Posterior cingulate gyrus (tissue), 11 donors: ENCODE measurements around the gene DCHS2.
A peak's percentile ranks its signal among the peaks of the same experiment; 100 is the strongest.
"Not testable (repeated sequence)": the region's sequence is repeated elsewhere in the genome, so short reads cannot be mapped to it uniquely, and the experiment has no call there.

ENCODE experiments used
- DNase-seq, 10 donors: peaks; one replicate each; pipeline versions ENCODE4 v3.0.0 to v3.0.0-alpha.2; 2020 to 2021; ENCODE audit warnings: mixed read lengths in 3 of 10
- intact Hi-C: fragments of 100-400 bp; cut with DNase I; formaldehyde crosslinking; loops from one replicate; pipeline ENCODE4 v1.15.1; 2023

DCHS2 gene

DNA sequence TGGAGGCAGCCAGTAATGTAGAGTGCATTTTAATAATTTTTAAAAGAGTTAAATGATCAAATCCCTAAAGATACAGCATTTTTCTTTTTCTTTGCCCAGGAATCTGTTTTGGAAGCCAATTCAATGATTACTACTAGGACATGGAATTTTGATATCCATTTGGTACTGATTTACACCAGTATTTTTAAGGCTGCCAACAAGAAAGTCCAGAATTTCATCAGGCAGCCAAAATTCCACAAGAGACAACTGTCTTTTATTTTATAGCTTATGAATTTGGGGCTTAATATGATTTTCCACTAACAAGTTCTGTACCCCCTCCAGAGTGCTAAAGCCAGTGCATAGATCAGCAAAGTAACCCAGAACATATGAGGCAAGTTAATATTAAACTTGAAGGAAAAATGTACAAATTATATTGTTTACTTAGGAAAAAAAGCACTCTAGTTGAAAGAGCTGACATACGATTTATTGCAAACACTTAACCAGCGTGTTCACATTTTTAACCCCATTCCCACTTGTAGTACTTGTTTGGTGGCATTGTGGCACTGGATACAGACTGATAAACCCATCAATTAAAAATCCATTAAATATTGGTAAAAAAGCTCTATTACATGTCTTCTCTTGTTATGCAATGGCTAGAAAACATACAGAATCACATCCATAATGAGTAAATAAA is 259.7 kb downstream of the DCHS2 start:
- DNase-seq, result no peak
- intact Hi-C loops, result no loop called here

DNA sequence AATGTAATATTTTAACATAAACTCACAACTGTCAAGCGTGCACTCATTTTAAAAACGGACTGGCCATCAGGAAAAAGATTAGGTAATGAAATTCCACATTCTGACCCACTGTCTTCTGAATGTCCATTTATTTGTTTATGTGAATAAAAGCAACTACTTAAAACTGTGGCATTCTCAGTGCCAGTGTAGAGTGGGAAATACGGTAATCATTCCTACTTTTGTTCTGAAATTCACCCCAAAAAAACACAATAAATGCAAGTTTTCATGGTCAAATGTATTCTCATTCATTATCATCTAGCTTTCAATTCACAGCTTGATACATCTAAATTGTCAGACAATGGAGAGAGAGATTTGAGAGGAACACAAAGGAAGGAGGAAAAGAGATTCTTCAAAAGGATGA is 260.9 kb downstream of the DCHS2 start:
- intact Hi-C loops, result no loop called here
- DNase-seq, result no peak

DNA sequence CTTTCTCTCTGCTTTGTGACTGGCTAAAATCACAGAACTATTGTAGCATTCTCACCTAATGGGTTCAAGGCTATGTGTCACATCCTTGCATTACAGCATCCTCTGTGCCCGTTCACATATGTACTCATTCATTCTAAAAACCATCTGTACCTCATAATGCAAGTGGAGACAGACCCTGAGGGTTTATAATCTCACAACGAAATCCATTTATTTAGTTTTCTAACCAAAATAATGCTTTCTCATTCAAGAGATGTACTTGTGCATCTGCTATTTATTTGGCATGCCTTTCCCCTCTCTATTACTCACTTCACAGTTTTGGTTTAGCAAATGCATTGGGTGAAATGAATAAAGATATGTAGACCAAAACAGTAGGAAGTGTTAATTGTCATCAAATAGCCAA is 261.5 kb downstream of the DCHS2 start:
- intact Hi-C loops, result no loop called here
- DNase-seq, result no peak

DNA sequence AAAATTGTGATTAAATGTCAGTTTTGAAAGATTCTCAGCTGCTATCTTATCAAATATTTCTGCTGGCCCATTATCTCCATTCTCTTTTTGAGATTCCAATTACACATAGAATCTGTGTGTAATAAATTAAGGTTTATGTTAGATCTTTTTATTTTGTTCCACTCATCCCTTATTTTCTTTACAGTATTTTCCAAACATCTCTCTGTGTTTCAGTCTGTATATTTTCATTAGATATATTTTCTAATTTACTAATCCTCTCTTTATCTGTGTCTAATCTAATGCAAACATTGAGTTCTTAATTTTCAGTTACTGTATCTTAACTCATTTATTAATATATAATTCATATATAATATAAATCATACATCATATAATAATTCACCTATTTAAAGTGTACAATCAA is 268.7 kb downstream of the DCHS2 start:
- DNase-seq, result no peak
- intact Hi-C loops, result no loop called here

DNA sequence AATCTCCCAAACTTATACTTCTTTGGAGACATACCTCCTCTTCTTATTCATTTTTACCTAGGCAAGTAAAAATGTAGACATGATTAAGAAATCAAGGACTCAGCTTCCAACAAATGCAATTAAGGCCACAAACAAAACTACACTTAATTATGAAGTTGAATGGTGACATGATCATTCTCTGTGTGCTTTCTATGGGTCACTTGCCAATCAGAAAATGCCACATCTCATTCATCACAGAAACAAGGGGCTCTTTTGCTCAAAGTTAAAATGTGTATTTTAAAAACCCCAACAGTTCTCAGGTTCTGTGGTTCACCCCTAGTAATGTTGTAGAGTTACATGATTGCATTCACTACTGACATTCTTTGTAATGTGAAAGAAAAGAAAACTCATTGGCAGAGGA is 273.5 kb downstream of the DCHS2 start:
- intact Hi-C loops, result no loop called here
- no peak for DNase-seq

DNA sequence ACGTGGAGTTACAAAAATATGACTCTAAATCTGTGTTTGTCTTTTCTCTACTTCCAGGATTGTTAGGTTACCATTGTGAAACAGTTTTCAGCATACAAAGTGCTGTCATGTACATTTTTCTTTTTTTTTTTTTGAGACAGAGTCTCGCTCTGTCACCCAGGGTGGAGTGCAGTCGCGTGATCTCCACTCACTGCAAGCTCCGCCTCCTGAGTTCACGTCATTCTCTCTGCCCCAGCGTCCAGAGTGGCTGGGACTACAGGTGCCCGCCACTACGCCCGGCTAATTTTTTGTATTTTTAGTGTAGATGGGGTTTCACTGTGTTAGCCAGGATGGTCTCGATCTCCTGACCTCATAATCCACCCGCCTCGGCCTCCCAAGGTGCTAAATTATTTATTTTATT is 274.2 kb downstream of the DCHS2 start:
- peak in 1 of 10 donors; percentile 31 for DNase-seq
- intact Hi-C loops, result not testable (repeated sequence)

DNA sequence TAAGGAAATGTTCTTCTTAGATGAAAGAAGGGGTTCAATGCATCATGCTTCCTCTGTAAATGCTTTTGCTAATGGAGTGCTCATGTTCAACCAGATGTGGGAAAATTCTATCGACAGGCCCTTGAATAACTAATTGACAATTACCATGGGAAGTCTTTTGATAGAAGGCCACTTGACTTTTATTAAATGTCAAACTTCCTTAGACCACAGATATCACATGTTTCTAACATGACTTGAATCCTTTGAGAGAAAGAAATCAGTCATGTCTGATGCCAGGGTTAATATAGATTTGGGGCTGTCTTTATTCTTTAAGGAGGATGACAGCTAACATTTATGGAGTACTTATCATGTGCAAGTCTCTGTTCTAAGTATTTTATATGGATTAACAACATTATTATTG is 280.1 kb downstream of the DCHS2 start:
- no peak for DNase-seq

DNA sequence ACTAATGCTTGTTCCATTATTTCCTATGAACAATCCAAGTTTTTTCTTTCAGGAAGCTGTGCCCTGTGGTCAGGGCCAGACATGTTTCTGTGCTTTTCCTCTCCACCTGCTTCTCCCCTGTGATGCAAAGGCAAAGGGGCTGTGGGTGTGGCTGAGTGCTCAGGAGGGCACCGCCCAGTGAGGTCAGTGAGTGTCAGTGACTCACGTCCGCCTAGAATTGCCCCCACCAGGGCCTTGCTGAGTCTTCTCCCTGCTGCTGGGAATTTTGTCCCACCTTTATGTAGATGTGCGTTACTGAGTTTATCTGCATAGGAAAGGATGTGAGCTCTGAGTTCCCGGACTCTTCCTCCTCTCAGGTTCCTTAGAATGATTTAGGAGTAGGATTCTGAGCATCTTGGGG is 283.2 kb downstream of the DCHS2 start:
- intact Hi-C loops, result no loop called here
- DNase-seq, result no peak

More for the DNA sequence above, 280.1 kb downstream of the DCHS2 start:
- intact Hi-C loops, result no loop called here

DNA sequence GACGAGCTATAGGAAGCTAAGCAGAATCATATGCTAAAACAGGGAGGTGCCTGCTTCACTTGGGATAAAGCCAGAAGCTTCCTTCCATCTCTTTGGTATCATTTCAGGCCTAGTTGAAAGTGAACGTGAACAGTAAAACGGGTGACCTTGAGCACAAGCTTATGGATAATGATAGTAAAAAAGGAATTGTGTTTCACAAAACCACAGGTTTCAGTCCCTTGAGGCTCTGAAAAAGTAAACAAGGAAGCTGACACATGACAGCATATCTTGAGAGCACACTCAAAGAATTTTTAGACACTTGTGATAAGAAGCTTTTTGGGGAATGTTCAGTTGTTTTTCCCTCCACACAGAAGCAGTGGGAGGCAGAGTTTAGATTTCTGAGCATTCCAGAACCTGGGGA is 286.1 kb downstream of the DCHS2 start:
- no peak for DNase-seq
- intact Hi-C loops, result no loop called here

DNA sequence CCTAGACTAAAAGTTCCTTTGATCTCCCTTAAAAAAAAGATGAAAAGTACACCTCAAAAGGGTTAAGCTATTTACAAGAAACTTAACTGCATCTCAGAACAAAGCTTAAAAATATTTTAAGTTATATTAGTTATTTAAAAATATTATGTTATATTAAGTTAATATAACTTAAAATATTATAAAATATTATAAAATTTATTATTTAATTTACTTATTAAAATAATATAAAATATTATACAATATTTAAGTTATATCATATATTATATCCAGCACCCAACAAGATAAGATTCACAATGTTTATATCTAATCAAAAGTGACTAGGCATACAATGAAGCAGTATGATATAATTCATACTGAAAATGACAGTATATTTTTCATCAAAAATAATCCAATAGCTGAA is 296.9 kb downstream of the DCHS2 start:
- intact Hi-C loops, result no loop called here
- no peak for DNase-seq

DNA sequence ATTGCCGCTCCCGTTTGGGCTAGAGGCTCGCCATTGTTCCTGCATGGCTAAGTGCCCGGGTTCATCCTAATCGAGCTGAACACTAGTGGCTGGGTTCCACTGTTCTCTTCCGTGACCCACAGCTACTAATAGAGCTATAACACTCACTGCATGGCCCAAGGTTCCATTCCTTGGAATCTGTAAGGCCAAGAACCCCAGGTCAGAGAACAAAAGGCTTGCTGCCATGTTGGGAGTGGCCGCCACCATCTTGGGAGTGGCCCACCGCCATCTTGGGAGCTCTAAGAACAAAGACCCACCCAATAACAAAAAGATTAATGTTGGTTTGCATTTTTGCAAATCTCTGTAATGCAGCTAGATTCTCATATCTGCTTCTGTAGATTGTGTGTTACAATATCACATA is 299.0 kb downstream of the DCHS2 start:
- DNase-seq, result no peak
- intact Hi-C loops, result no loop called here

DNA sequence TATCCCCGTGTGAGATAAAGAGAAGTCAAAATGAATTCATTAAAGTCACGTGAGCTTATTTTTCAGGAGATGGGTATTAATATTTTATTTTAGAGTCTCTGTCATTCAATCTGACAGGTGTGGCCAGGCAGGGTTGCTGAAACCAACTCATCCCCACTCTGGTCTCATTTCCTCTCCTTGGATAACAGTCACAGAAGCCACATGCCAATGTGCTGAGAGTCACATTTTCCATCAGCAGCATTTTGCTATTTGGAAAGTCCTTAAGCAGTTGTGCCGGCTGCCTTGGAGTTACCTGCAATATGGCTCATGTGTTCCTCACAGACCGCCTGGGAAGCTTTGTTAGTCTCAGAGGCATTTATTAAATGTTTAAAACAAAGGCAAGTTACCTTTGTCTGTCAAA is 302.3 kb downstream of the DCHS2 start:
- intact Hi-C loops, result no loop called here
- DNase-seq, result no peak

DNA sequence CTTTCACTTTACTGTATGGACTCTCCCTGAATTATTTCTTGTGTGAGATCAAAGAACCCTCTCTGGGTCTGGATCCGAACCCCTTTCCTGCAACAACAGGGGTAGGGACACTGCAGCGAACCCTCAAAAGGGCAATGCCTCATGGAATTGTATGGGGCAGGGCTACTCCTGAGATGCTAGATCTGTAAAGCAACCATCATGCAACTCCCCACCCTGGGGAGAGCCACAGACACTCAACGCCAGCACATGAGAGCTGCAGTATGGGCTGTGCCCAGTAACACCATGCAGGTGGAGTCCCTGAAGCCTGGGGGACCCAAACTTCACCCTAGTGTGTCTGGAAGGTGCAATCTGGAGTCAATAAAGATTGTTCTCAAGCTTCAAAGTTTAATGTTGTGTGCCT is 304.7 kb downstream of the DCHS2 start:
- intact Hi-C loops, result no loop called here
- DNase-seq, result no peak

DNA sequence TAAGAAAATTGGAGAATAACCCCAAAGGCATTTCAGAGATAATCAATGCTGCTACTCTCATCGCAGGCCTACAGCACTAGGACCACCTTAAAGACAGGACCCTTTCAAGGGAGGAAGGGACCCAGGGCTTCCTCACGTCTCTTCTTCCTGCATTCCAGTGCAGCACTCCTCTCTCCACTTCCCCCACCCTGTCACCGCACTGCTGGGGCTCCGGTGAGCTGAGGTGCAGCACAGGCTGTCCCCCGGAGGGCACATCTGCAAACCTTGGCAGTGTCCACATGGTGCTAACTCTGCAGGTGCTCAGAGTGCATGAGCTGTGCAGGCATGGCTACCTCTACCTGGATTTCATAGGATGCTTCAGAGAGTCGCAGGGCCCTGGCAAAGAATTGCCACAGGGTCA is 305.6 kb downstream of the DCHS2 start:
- no peak for DNase-seq
- intact Hi-C loops, result no loop called here

DNA sequence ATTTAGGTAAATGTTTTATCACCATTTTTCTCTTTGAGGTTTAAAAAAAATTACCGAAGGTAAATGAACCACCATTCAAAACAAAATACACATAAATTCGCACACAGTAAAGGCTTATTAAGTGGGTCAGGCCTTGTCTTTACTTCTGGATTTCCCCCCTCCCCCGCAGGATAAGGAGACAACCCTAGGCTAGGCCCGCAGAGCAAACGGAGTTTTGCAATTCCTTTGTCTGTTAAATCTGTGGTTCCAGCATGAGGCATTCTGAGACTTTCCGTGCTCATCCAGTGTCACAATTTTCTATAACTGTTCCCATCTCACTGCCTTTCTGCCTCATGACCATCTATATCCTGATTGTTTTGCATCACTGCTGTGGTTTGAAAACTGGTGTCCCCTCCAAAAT is 307.4 kb downstream of the DCHS2 start:
- DNase-seq, result no peak
- intact Hi-C loops, result no loop called here

DNA sequence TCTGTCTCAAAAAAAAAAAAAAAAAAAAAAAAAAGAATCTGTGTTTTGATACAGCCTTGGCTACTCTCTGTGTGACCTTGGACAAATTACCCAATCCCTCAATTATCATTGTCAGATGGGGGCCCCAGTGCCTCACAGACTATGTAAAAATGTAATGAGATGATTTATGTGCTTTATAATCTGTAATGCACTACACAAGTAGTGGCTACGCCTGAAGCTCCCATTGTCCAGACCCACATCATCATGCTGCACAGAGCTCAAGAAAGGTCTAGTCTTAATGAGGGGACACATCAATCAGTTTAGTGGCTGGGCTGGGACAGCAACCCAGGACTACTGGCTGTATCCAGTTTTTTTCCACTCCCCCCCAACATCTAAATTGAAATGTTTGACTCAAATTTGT is 308.3 kb downstream of the DCHS2 start:
- no peak for DNase-seq
- intact Hi-C loops, result no loop called here
